Activated CD8-positive, alpha-beta memory T cell treated with anti-CD3 and anti-CD28 coated beads, Interleukin-2, amount 50 U/mL, for 48 hours (primary cell): ENCODE measurements around the gene ZFPM1.
"Not testable (repeated sequence)": the region's sequence is repeated elsewhere in the genome, so short reads cannot be mapped to it uniquely, and the experiment has no call there.

Experiments used
- DNase-seq: peaks from one replicate; pipeline ENCODE4 v3.0.0-alpha.2; 2020

ZFPM1 gene

DNA sequence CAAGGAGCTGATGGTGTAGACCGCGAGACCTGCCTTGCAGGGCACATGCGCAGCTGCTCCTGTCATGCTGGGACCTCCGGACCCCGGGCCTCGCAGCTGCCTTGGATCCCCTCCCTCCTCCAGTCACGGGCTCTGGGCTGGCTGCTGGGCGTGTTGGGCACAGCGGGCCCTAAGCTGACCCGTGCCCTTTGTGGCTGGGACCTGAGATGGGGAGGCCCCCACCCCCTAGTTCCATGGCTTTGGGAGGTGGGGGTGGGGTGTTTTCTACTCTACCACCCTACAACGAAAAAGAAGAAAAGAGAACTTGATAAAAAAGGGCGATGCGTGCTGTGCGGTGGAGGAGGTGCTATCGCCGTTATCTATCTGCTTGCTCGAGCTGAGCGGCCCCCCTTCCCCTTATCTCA, 14.5 kb downstream of the ZFPM1 start:
- DNase-seq: no peak

DNA sequence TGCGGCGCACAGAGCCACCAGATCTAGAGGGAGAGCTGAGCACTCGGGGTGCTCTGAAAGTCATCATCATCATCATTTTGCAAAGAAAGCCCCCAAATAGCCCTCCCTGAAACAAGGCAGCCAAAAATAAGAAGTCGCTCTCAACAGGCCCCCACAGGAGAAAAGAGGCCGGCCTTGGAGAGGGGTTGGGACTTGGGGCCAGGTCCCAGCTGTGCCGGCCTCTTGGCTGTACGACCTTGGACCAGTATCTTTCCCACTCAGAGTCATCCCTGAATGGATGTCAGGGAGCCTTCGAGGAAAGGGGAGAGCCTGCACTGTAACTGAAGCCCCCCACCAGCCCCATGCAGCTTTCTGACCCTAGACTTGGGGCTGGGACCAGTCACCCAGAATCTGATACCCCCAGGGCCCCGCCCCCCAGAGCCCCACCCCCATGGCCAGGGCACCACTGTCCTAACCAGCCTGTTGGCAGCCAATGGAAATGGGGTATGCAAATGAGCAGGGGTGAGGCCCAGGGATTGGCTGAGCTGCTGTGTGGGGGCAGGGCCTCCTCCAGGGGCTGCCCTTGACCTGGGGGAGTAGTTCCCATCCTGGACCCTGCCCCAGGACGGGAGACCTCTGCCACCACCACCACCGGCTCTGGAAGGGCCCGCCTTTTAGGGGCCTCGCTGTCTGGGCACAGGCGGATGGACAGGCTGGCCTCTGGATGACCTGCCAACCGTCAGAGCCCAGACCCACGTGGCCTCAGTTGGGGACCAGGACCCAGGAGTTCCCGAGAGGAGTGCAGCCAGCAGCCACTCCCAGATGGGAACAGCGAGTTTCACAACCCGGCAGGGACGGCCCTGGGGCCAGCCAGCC, 15.4 kb downstream of the ZFPM1 start:
- no peak for DNase-seq

DNA sequence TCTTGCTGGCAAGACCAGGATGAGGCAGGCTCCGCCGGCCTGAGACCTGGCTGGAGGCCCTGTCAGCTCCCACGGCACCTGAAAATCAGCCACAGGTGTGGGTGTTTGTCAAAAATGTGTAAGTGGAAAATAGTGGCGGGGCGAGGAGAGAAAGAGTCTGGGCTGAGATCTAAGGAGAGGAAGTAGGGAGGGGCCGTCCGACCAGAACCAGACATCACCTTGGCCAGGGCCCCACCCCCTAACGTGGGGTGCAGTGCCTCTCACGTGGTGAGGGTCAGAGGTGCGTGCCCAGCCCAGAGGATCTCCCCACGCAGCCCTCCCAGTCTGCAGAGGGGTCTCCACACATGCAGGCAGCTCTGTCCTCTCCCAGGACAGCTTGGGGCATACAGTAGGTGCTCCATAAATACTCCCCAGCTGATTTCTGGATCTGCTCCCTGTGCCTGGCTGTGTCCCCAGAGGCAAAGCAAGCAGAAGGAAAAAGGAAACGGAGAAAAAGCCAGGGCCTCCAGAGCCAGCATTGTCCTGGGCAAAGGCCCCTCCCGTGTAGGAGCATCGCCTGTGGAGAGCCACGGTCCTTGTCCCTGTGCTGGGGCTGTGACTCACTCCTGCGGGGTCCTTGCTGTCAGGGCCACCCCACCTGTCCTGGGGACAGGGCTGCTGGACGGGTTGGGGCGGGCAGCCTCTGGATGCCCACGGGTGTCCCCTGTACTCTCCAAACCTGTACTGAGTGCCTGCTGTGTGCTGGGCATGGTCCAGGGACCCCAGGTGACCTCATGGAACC, 16.7 kb downstream of the ZFPM1 start:
- no peak for DNase-seq

DNA sequence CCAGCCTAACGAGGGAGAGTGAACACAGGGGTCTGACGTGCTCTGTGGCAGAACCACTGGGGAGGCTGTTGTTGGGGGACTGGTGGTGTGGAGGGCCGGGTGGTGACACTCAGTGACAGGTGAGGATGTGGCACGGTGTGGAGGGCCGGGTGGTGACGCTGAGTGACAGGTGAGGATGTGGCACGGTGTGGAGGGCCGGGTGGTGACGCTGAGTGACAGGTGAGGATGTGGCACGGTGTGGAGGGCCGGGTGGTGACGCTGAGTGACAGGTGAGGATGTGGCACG, 17.3 kb downstream of the ZFPM1 start:
- not testable (repeated sequence) for DNase-seq

DNA sequence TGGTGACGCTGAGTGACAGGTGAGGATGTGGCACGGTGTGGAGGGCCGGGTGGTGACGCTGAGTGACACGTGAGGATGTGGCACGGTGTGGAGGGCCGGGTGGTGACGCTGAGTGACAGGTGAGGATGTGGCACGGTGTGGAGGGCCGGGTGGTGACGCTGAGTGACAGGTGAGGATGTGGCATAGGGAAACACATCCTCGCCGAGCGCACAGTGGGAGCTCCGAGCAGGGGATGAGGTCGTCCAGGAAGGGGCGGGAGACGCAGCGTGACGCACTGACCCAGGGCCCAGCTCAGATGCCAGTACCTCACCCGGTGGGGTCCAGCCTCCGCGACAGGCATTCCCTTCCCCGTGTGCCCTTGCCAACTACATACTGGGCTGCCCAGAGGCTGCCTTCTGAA, 17.6 kb downstream of the ZFPM1 start:
- not testable (repeated sequence) for DNase-seq

DNA sequence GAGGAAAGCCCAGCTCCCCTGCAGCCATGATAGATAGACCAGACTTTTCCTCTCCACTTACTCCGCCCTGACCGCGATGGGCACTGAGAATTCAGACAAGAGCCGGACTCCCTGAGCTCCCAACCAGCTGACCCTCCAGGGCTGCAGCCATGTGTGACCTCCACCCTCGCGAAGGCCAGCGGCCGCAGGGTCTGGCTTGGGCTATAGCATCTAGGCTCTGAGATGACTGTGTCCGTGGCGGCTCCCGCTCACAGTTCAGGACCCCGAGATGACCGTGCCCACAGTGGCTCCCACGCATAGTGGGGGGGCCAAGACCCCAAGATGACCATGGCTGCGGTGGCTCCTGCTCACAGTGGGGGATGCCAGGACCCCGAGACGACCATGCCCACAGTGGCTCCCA, 18.0 kb downstream of the ZFPM1 start:
- no peak for DNase-seq

DNA sequence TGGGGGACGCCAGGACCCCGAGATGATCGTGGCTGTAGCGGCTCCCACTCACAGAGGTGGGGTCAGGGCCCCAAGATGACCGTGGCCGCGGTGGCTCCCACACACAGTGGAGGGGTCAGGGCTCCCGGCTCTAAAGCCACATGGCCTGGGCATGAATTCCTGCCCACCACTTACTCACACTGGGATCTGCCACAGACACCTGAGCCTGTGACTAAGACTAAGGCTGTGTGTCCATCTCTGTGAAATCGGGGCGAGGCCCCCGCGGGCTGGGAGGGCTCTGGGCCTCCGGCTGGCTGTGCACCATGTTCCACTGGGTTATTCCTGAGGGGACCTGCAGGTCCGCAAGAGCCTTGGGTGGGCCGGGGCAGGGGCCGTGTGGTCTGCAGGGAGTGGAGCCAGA, 18.5 kb downstream of the ZFPM1 start:
- no peak for DNase-seq

DNA sequence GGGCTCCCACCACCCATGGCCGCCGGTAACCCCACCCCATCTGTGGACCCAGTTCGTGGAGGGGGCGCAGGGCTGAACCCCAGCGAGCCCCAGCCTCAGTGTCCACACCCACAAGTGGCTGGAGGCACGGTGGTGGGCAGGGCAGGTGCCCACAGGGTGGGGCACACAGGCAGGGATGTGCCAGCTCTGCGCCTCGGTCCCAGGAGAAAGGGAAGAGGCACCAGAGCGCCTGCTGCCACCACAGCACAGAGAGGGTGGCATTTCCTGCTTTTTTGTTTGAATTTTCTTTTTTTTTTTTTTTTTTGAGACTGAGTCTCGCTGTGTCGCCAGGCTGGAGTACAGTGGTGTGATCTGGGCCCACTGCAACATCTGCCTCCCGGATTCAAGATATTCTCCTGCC, 19.0 kb downstream of the ZFPM1 start:
- no peak for DNase-seq

DNA sequence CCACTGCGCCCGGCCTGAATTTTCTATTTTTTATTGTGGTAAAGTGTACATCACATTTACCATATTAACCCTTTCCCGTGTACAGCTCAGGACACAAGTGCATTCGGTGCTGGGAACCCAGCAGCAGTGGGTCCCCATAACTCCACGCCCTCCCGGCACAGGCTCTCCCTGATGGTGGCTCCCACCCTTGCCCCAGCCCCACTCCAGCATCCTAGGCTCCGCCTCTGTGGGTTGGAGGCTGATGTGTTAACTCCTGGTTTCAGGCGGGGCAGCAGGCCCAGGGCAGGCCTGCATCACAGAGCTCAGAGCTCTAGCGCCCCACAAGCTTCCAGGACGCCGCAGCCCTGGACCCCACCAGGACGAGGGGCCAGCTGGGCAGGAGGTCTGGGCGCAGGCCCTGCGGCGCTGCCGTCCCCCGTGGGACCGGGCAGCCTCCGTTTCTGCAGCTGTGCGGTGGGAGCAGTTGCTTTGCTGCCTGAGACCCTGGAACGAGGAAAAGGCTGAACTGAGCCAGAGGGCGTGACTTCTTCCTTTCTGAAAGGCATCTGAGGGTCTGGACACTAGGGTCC, 19.6 kb downstream of the ZFPM1 start:
- no peak for DNase-seq

DNA sequence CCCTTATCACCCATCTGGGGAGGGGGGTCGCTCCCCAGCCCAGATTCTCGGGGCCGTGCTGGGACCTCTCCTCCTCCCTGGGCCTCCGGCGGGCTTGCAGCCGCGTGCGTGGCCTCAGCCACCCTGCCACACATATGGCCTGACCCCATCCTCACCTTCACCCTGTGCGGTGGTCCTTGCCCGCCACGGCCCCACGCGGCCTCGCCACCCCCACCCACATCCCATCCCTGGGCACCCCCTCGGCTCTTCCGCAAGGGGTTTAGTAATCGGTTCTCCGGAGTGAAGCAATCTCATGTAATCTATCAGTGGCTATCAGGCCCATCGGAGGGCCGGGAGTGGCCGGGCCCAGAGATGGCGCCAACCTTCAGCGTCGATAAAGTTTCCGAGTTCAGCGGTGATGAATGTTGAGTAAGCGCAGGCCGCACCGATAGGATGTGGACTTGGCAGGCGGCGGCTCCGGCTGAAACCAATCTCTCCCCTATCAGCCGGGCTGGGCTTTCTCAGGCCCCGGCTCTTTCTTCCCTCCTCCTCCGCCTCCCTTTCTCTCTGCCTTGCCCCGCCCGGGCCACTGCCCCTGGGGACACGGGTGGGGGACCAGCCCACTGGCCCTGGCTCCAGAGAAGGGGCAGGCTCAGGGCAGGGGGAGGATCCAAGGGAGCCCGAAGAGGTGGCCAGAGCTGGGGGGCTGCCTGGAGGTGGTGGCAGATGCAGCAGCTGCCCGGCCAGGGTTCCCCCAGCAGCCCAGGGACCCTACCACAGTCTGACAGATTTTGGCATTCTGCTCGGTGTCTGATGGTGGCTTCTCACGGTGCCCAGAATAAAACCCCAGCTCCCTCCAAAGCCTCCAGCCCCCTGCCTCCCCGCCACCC, 20.8 kb downstream of the ZFPM1 start:
- no peak for DNase-seq

DNA sequence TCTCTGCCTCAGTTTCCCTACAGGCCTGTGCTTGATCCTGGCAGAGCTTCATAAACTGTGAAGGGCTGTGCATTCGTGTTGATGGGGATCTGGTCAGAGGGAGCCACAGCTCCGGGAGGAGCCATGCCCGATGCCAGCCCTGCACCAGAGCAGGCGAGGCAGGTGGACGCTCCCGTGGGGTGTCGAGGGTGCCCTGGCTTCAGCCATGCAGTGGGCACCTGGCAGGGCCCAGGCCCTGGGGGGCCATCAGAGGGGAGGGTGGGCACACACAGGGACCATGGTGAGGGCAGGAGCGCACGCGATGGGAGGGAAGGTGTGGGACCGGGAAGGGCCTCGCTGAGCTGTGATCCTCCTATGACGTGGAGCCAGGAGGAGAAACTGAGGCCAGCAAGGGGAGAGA, 22.0 kb downstream of the ZFPM1 start:
- no peak for DNase-seq

DNA sequence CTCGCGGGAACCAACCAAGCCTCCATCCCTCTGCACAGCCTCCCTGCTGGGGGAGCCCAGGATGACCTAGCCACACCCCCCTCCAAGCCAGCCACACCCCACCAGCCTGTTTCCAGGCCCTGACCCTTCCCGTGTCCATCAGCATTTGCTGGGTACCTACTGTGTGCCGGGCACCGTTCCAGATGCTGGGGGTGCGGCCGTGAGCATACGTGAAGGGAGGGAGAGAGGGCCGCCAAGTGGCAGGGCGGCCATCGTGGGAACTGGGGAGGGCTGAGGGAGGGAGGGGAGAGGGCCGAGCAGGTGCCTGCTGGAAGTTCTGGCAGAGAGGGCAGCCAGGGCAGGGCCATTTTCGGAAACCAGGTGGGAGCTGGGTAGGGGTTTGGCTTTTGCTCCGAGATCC, 23.1 kb downstream of the ZFPM1 start:
- DNase-seq: no peak

DNA sequence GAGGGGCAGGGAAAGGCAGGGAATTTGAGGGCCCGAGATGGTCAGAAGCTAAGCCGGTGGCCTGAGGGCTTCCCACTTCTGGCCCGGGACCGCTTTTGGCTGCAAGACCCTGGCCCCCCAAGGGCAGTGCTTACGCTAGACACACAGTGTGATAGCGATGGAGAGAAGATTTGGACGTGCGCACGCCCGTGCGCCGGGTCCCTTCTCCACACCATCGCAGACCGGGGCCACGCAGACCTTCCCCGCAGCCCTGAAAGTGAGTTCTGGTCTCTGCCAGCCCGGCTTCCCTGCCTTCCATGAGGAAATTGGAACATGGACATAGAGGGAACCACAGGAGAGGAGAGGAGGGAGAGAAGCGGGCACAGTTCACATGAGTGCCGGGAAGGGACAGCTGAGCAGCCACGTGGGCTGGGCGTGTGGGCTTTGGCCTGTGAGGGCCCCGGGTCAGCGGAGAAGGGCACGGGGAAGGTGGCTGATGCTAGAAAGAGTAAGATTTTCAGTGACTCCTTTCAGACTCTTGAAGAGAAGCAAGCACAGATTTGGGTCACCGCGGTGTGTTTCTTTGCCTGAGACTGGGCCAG, 23.8 kb downstream of the ZFPM1 start:
- no peak for DNase-seq

DNA sequence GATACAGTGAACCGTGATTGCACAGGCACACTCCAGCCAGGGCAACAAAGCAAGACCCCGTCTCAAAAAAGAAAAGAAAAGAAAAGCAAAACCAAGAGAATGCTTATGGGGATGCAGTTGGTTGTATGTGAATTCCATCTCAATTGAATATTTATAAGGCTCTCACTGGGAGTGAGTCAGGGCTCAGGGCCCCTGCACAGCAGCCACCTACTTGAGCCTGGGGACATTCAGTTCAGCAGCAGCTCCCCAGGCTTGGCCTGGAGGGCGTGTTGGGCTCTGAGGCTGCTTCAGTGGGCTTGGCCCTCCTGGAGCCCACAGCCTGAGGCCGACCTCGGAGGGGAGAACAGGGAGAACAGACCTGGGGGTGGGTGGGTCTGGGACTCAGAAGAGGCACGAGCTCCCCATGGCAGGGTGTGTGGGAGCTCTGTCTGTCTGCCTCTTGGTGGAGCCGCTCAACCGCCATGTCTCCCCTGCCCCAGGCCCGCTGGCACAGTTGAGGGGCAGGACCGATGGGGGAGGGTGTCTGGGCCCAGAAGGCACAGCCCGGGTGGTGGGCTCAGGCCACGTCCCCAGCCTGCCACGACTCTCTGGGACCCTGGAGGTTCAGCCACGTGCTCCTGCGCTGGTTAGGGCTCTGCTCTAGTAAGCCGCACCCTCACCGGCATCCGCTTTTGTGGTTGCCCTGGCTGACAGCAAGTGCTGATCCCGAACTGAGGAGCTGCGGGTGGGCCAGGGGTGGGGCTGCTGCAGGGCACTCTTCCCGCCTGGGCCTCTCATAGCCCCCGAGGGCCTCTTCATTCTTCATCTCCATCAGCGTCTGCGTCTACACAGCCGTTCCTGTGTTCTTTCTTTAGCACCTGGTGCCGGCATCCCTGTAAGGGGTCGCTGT, 24.8 kb downstream of the ZFPM1 start:
- peak; percentile 70 for DNase-seq

DNA sequence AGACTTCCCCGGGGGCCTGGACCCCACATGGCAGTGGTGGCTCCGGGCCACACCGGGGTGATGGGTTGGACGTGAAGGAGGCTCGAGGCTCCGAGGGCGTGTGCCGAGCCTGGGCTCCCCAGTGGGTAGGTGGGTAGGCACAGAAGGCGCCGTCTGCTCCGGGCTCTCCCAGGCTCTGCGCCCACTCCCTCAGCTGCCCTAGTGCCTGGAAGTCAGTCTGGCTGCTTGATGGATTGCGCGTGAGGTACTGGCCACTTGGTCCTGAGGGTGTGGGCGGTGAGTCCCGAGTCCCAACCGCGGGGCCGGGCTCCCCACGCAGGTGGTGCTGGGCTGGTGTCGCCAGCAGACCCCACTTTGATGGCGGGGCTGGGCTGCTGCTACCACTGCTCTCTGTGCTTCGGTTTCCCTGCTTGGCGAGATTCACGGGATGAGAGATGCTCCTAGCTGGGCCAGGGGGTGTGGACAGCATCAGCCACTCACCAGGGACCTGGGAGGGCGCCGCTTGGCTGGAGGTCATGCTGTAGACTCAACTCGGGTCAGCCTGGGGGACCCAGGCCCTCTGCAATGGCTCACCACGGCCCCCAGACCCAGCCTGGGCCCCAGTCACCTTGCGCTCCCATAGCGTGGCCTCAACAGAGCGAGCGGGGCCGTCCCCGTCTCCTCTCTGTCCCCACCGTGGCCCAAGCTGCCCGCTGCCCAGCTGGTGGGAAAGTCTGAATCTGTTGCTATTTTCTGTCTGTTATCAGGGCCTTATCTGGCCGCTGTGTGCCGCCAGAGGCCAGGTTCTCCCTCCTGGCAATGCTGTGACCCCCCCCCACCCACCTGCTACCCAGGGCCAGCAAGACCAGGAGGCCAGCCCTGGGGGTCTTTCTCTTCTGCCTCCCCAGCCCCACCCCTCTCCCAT, 26.1 kb downstream of the ZFPM1 start:
- DNase-seq: no peak

DNA sequence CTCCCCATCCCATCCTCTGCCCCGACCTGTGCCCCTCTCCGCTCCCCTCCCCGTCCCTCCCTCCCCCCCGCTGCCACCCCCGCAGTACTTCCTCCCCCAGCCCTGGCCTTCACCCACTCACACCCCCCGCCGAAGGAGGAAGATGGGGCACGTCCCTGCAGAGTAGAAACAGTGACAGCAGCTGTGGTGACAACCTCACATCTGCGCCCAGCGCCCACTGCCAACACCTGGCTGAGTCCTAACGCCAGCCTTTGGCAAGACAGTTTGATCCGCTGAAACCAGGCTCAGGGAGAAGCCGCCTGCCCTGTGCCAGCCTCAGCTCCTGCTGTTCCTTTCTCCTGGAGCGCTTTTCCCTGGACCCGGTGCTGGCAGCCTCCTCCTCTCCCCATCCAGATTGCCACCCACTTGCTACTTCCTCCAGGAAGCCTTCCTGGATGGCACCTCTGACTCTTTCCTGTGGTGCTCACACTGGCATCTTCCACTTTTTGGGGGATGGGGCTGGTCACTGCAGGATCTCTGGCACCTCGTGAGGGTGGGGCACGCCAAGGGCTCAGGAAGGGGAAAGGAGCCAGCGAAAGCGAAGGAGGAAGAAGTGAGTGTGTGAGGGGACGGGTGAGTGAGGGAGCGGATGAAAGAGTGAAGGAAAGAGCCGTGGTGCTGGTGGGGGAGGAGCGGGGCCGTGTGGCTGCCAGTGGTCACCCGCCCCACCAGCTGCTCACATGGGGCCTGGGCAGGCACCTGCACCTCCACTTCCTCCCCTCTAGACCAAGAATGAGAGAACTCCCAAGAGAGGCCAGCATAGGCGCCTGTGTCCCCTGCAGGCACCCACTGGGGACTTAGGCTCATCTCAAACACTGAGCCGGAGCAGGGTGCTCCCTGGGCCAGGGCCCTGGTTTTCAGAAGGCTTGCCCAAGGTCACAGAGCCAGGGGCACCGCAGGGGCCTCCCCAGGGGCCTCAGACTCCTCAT, 27.0 kb downstream of the ZFPM1 start:
- no peak for DNase-seq

DNA sequence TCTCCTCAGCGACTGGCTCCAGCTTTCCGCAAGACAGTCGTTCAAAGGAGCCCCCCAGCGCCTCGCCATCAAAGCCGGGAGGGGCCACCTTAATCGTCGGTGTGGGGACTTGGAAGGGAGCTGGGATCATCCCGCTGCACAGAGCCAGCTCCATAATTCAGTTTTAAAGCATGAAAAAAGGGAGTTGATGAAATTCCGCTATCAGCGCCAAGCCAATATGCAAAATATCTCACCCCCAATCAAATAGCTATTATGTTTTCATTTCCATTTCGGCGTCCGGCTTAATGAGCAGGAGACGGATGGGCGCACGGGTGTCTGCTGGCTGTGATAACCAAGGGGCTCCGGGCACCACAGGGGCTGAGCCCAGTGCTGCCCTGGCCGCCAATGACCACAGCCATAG, 27.7 kb downstream of the ZFPM1 start:
- no peak for DNase-seq

DNA sequence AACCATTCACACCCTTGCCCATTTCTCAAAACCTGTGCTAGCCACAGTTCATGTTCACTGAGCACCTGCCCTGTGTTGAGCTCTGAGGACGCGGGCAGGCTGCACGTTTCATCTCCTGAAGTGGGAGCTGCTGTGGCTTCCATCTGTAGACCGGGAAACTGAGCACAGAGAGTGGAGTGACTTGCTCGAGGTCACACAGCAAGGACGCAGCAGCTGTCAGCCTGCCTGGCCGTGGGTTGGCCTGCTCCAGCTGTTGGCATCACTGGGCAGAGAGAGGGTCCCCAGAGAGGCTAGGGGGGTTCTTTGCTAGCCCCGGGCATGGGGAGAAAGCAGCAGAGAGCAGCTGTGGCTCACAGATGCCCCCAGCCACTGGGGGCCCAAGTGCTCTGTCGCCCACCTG, 28.8 kb downstream of the ZFPM1 start:
- no peak for DNase-seq

DNA sequence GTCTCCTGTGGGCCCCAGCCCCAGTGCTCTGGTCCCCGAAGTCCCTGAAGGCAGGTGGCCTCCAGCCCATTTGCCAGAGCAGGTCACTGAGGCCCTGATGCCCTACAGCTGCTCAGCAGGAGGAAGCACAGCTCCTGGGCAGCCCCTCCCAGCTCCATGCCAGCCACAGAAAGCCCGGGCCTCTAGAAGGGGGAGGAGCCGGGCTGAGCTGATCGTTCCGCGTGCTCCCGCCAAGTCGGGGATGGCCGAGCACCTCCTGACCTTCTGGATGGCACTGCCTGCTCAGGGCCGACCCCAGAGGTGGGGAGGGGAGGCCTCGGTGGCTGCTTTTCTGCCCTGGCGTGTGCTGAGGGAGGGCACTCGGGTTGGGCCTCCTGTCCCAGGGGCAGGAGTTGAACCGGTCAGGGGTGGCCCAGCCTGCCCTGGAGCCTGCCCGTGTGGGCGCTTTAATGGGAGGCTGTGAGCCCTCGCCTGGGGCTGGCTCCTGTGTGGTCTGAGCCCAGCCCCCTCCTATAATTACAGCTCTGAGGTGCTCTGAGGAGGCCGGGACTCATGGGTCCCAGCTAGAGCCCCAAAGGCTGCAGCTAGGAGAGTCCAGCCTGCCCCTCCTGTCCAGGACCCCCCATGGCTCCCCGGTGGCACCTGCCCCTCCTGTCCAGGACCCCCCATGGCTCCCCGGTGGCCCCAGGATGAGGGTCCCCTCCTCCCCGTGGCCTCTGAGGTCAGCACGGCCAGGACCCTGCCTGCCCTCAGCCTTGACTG, 29.7 kb downstream of the ZFPM1 start:
- no peak for DNase-seq
